Fibroblast of lung (primary cell): ENCODE data around the gene DHCR24.

ENCODE experiments used
- EZH2 ChIP-seq: IDR thresholded peaks from 2 replicates; pipeline ENCODE4 v1.5.1; 2012; ENCODE audit warnings: low read length, control low read depth, mild to moderate bottlenecking; ENCODE audit errors: missing control alignments
- TF ChIP-seq, protein P1 (sequence below), 2 donors: IDR thresholded peaks in 1 of 2; conservative IDR thresholded peaks in 1 of 2; 1 replicate in 1 of 2; 2 replicates in 1 of 2; pipeline ENCODE4 v1.5.1; 2011 to 2012; ENCODE audit warnings: low read length in 2 of 2, control low read depth in 1 of 2, inconsistent platforms in 1 of 2, low read depth in 1 of 2, mild to moderate bottlenecking in 1 of 2

DNA sequence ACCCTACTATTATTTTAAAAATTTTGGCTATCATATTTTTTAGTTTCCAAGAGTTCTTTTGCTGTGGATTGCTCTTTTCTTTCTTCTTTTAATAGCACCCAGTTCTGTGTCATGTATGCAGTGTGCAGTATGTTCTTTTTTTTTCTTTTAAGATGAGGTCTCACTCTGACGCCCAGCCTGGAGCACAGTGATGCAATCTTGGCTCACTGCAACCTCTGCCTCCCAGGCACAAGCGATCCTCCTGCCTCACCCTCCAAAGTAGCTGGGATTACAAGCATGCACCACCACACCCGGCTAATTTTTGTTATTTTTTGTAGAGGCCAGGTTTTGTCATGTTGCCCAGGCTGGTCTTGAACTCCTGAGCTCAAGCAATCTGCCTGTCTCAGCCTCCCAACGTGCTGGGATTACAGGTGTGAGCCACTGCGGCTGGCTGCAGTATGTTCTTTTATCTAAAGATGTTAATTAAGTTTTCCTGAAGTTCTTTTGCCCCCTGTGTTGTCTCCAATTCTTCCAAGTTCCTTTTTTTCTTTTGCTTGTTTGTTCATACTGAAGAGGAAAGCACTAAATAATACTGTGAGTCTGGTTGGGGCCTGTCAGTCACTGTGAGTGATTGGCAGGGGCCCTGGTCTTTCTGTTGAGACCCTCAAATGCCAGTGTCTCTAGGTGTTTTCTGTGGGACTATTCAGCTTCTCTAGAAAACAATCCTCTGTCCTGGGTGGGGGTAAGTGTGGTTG lies 68.4 kb downstream of the DHCR24 start:
- TF ChIP-seq, protein P1, sequence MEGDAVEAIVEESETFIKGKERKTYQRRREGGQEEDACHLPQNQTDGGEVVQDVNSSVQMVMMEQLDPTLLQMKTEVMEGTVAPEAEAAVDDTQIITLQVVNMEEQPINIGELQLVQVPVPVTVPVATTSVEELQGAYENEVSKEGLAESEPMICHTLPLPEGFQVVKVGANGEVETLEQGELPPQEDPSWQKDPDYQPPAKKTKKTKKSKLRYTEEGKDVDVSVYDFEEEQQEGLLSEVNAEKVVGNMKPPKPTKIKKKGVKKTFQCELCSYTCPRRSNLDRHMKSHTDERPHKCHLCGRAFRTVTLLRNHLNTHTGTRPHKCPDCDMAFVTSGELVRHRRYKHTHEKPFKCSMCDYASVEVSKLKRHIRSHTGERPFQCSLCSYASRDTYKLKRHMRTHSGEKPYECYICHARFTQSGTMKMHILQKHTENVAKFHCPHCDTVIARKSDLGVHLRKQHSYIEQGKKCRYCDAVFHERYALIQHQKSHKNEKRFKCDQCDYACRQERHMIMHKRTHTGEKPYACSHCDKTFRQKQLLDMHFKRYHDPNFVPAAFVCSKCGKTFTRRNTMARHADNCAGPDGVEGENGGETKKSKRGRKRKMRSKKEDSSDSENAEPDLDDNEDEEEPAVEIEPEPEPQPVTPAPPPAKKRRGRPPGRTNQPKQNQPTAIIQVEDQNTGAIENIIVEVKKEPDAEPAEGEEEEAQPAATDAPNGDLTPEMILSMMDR (conservative IDR thresholded peaks at IDR 0.05 in 1 of 2, IDR thresholded peaks at IDR 0.05 in 1 of 2; ENCODE audit: low read depth in 1 of 2, low read length in 2 of 2), result no peak
- no peak for TF ChIP-seq EZH2
